ENCODE data around the gene JAK1.

- TF ChIP-seq, protein P1, sequence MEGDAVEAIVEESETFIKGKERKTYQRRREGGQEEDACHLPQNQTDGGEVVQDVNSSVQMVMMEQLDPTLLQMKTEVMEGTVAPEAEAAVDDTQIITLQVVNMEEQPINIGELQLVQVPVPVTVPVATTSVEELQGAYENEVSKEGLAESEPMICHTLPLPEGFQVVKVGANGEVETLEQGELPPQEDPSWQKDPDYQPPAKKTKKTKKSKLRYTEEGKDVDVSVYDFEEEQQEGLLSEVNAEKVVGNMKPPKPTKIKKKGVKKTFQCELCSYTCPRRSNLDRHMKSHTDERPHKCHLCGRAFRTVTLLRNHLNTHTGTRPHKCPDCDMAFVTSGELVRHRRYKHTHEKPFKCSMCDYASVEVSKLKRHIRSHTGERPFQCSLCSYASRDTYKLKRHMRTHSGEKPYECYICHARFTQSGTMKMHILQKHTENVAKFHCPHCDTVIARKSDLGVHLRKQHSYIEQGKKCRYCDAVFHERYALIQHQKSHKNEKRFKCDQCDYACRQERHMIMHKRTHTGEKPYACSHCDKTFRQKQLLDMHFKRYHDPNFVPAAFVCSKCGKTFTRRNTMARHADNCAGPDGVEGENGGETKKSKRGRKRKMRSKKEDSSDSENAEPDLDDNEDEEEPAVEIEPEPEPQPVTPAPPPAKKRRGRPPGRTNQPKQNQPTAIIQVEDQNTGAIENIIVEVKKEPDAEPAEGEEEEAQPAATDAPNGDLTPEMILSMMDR (conservative IDR thresholded peaks at IDR 0.05; ENCODE audit: low read depth, low read length), result no peak
- TF ChIP-seq EZH2 (IDR thresholded peaks at IDR 0.05; ENCODE audit: low read length, unreplicated experiment), result no peak
- no peak for TF ChIP-seq EZH2phosphoT487 (IDR thresholded peaks at IDR 0.05; ENCODE audit: borderline replicate concordance, low read length)
Observed at GRCh38 chr1:64955097-64956009, 11.0 kb downstream of the JAK1 start.

All from PC-3 (cell line).